HG02763 (cell line): Measurements from ENCODE around the gene CHERP.
"Not testable (repeated sequence)": the region's sequence is repeated elsewhere in the genome, so short reads cannot be mapped to it uniquely, and the experiment has no call there.

Experiments
- ATAC-seq: cut with Tn5 transposase; IDR thresholded peaks from one replicate; pipeline ENCODE4 v1.9.1; 2021; ENCODE audit warnings: mild to moderate bottlenecking, moderate library complexity; ENCODE audit not compliant: unreplicated experiment

The CHERP gene

GRCh38 chr19:16520986-16521624 lies 21.1 kb downstream of the CHERP start:
- ATAC-seq: no peak

GRCh38 chr19:16520074-16520973 lies 21.9 kb downstream of the CHERP start:
- ATAC-seq: no peak

- ATAC-seq: no peak
Measured at GRCh38 chr19:16519230-16519687, 23.0 kb downstream of the CHERP start.

- no peak for ATAC-seq
Measured at GRCh38 chr19:16518483-16519229, 23.6 kb downstream of the CHERP start.

- no peak for ATAC-seq
Measured at GRCh38 chr19:16518061-16518460, 24.2 kb downstream of the CHERP start.

- no peak for ATAC-seq
Measured at GRCh38 chr19:16516923-16517610, 25.2 kb downstream of the CHERP start.

- no peak for ATAC-seq
Measured at GRCh38 chr19:16516381-16516780, 25.9 kb downstream of the CHERP start.

- no peak for ATAC-seq
Measured at GRCh38 chr19:16514383-16515019, 27.7 kb downstream of the CHERP start.

GRCh38 chr19:16512611-16513010 lies 29.6 kb downstream of the CHERP start:
- not testable (repeated sequence) for ATAC-seq

- no peak for ATAC-seq
Measured at GRCh38 chr19:16509141-16510061, 32.8 kb downstream of the CHERP start.

- no peak for ATAC-seq
Measured at GRCh38 chr19:16508546-16508945, 33.7 kb downstream of the CHERP start.

- no peak for ATAC-seq
Measured at GRCh38 chr19:16506961-16507360, 35.3 kb downstream of the CHERP start.

- ATAC-seq: not testable (repeated sequence)
Measured at GRCh38 chr19:16506161-16506560, 36.1 kb downstream of the CHERP start.

GRCh38 chr19:16504271-16504670 lies 38.0 kb downstream of the CHERP start:
- no peak for ATAC-seq

- ATAC-seq: no peak
Measured at GRCh38 chr19:16497837-16498236, 44.4 kb downstream of the CHERP start.

GRCh38 chr19:16497042-16497441 lies 45.2 kb downstream of the CHERP start:
- no peak for ATAC-seq

- ATAC-seq: no peak
Measured at GRCh38 chr19:16496613-16496983, 45.6 kb downstream of the CHERP start.

- peak; percentile 98 for ATAC-seq
Measured at GRCh38 chr19:16495982-16496612, 46.1 kb downstream of the CHERP start, which contains the start of the genes C19orf44 and CALR3. C19orf44 (plus strand) TSS chr19:16496394; CDS start chr19:16500793, 4,399 bp downstream. CALR3 (minus strand) TSS chr19:16496167; CDS start chr19:16496129, 38 bp downstream.

GRCh38 chr19:16486476-16486875 lies 55.8 kb downstream of the CHERP start:
- ATAC-seq: not testable (repeated sequence)
